GM12878 (cell line): ENCODE results near the gene TSKU. TPM values are rescaled to one million over a fixed set of nuclear protein-coding genes. Genes with fewer than 3 reads are reported as not detected.

ENCODE experiments used
- ATAC-seq: fragments of 200-7000 bp; cut with Tn5 transposase; 3 replicates; pipeline ENCODE4 v1.9.1; 2020; ENCODE audit warnings: mild to moderate bottlenecking, moderate library complexity
- BruUV-seq: library from RNA; stranded (reverse); fragments of 400-500 nt; replicated peaks from 2 replicates; lab custom pipeline; 2021; lab: Mats Ljungman, UMichigan
- CTCF ChIA-PET: fragments of 300-600 bp; sonication (Branson Sonifier 250); formaldehyde crosslinking; extraction: SDS; loops from one replicate; lab custom pipeline; 2021; ENCODE audit warnings: inconsistent platforms; lab: Yijun Ruan, JAX
- POLR2A ChIA-PET: fragments of 350-600 bp; formaldehyde crosslinking; extraction: SDS; loops from one replicate; lab custom pipeline; 2021; ENCODE audit warnings: inconsistent platforms; lab: Charles Lee
- RAD21 ChIA-PET: fragments of 300-600 bp; sonication (Branson Sonifier 250); formaldehyde crosslinking; loops from one replicate; lab custom pipeline; 2023; ENCODE audit warnings: antibody characterized with exemption; ENCODE audit not compliant: unreplicated experiment; lab: Charles Lee
- SMC1A ChIA-PET: fragments of 300-600 bp; sonication (Branson Sonifier 250); formaldehyde crosslinking; loops from one replicate; lab custom pipeline; 2023; ENCODE audit not compliant: unreplicated experiment, uncharacterized antibody; lab: Charles Lee
- DNase-seq: peaks from one replicate; pipeline ENCODE4 v3.0.0-alpha.2; 2011; ENCODE audit warnings: low read depth, low spot score
- FAIRE-seq: peaks from 3 replicates; lab custom pipeline; 2011; peaks lifted over from hg19 to GRCh38; lab: Jason Lieb, UNC
- H2AFZ ChIP-seq: 2 replicates; pipeline ENCODE4 v1.6.0; 2011; ENCODE audit warnings: low read depth, low read length, control low read depth; ENCODE audit not compliant: control insufficient read depth
- H3K27ac ChIP-seq: 2 replicates; pipeline ENCODE4 v1.5.1; 2011; ENCODE audit warnings: control low read depth; ENCODE audit not compliant: control insufficient read depth, insufficient read depth
- H3K27me3 ChIP-seq, 2 experiments: replicated peaks in 1 of 2; 2 replicates each; pipeline versions ENCODE4 v1.6.0 to v1.6.1; 2011; ENCODE audit warnings: low read length in 1 of 2; ENCODE audit not compliant: control insufficient read depth in 2 of 2, insufficient read depth in 2 of 2
- H3K36me3 ChIP-seq, 2 experiments: 2 replicates each; pipeline ENCODE4 v1.5.1; 2011; ENCODE audit warnings: low read length in 1 of 2; ENCODE audit not compliant: control insufficient read depth in 2 of 2, insufficient read depth in 2 of 2
- H3K4me1 ChIP-seq: 2 replicates; pipeline ENCODE4 v1.6.1; 2011; ENCODE audit warnings: mild to moderate bottlenecking, low read length, moderate library complexity, mixed read lengths; ENCODE audit not compliant: control insufficient read depth, insufficient read depth
- H3K4me2 ChIP-seq: 2 replicates; pipeline ENCODE4 v1.6.0; 2011; ENCODE audit warnings: control low read depth; ENCODE audit not compliant: control insufficient read depth, insufficient read depth
- H3K4me3 ChIP-seq: fragments of 200-600 bp; sonication (generic); 2 replicates; pipeline ENCODE4 v1.5.1; 2016
- H3K79me2 ChIP-seq: 2 replicates; pipeline ENCODE4 v1.6.0; 2011; ENCODE audit warnings: low read length; ENCODE audit not compliant: control insufficient read depth, insufficient read depth
- H3K9ac ChIP-seq: 2 replicates; pipeline ENCODE4 v1.8.0; 2011; ENCODE audit warnings: low read length, control low read depth, mixed read lengths; ENCODE audit not compliant: control insufficient read depth, insufficient read depth
- H3K9me3 ChIP-seq: replicated peaks from 3 replicates; pipeline ENCODE4 v1.5.1; 2011; ENCODE audit warnings: mild to moderate bottlenecking, low read length; ENCODE audit not compliant: control insufficient read depth, insufficient read depth
- H4K20me1 ChIP-seq: 2 replicates; pipeline ENCODE4 v1.6.0; 2011; ENCODE audit not compliant: control insufficient read depth, insufficient read depth
- ASH2L ChIP-seq: fragments of 300-600, 200-600 bp; sonication (generic); IDR thresholded peaks from 2 replicates; pipeline ENCODE4 v1.6.1; 2017; ENCODE audit warnings: low read depth, mild to moderate bottlenecking, borderline replicate concordance
- BHLHE40 ChIP-seq, 2 experiments: fragments of 450-650 bp in 1 of 2; IDR thresholded peaks; 2 replicates each; pipeline ENCODE4 v1.6.1; 2011 to 2017; ENCODE audit warnings: low read depth in 2 of 2, borderline replicate concordance in 1 of 2, improper control_type of control experiment in 1 of 2, low read length in 1 of 2, mild to moderate bottlenecking in 1 of 2
- CHD2 ChIP-seq: IDR thresholded peaks from 2 replicates; pipeline ENCODE4 v1.6.1; 2011; ENCODE audit warnings: low read depth, low read length, improper control_type of control experiment, borderline replicate concordance
- MEF2B ChIP-seq: fragments of 450-650 bp; IDR thresholded peaks from 2 replicates; pipeline ENCODE4 v1.6.1; 2018; ENCODE audit warnings: mild to moderate bottlenecking, moderate library complexity; ENCODE audit not compliant: partially characterized antibody, poor library complexity, severe bottlenecking
- NFYB ChIP-seq: IDR thresholded peaks from 2 replicates; pipeline ENCODE4 v1.6.1; 2011; ENCODE audit warnings: low read depth, mild to moderate bottlenecking, low read length, improper control_type of control experiment, moderate library complexity; ENCODE audit not compliant: insufficient read depth
- SIN3A ChIP-seq: IDR thresholded peaks from 2 replicates; pipeline ENCODE4 v1.6.1; 2012; ENCODE audit warnings: low read depth, low read length, improper control_type of control experiment
- SUZ12 ChIP-seq: fragments of 200-600 bp; sonication (generic); IDR thresholded peaks from one replicate; pipeline ENCODE4 v1.6.1; 2018; ENCODE audit warnings: antibody characterized with exemption, mild to moderate bottlenecking; ENCODE audit not compliant: unreplicated experiment
- WGBS: methylation state at CpG from one replicate; pipeline ENCODE4 v1.1.6; 2016; ENCODE audit warnings: low lambda C conversion rate; ENCODE audit not compliant: insufficient replicate concordance, insufficient coverage; ENCODE audit errors: missing lambda C conversion rate; 5-methylcytosine and 5-hydroxymethylcytosine counted together
- in situ Hi-C: fragments of 300-500 bp; cut with MboI; formaldehyde crosslinking; loops from 9 replicates; pipeline ENCODE4 v1.14.3; 2018; ENCODE audit warnings: mixed read lengths
- intact Hi-C: fragments of 100-400 bp; cut with micrococcal nuclease; formaldehyde crosslinking; loops from one replicate; pipeline ENCODE4 v1.14.2; 2022; ENCODE audit not compliant: unreplicated experiment
- polyA plus RNA-seq, 11 experiments: library from polyadenylated mRNA; depleted of rRNA in 4 of 11; unstranded in 6 of 11; stranded (reverse) in 5 of 11; fragments of >200 nt; fragmentation: Nextera tagmentation in 4 of 11; fragmentation: Illumina TruSeq in 1 of 11; extraction: Ambion mirVana in 4 of 11; extraction: Trizol in 1 of 11; gene quantifications; 1 replicate in 1 of 11; 2 replicates in 10 of 11; pipeline versions ENCODE4 v1.2.1 to v1.2.3, GENCODE V29; 2011 to 2016; ENCODE audit warnings: inconsistent platforms in 2 of 11, missing spikeins in 2 of 11, low read depth in 1 of 11
- total RNA-seq, 4 experiments: library from RNA; depleted of rRNA in 3 of 4; stranded (reverse); fragments of >200 nt in 3 of 4; fragmentation: Illumina TruSeq in 1 of 4; extraction: Trizol in 1 of 4; gene quantifications; 2 replicates each; pipeline versions ENCODE4 v1.2.1 to v1.2.3, GENCODE V29; 2013 to 2021
- TF ChIP-seq, protein P1 (sequence below): IDR thresholded peaks from 2 replicates; pipeline ENCODE4 v1.6.1; 2012; ENCODE audit warnings: low read depth, low read length, improper control_type of control experiment
- TF ChIP-seq, protein P2 (sequence below): fragments of 450-650 bp; IDR thresholded peaks from 2 replicates; pipeline ENCODE4 v1.6.1; 2014; ENCODE audit warnings: mild to moderate bottlenecking
- TF ChIP-seq, protein P3 (sequence below): fragments of 450-650 bp; IDR thresholded peaks from 2 replicates; pipeline ENCODE4 v1.6.1; 2017; ENCODE audit warnings: low read depth, mild to moderate bottlenecking, moderate library complexity
- TF ChIP-seq, protein P4 (sequence below): fragments of 450-650 bp; IDR thresholded peaks from 2 replicates; pipeline ENCODE4 v1.6.1; 2018; ENCODE audit warnings: borderline replicate concordance, mild to moderate bottlenecking; ENCODE audit not compliant: partially characterized antibody

The TSKU gene
- total and polyA plus RNA-seq, 10 of the 15 experiments (the other 5 are each of a cell fraction or from before 2014, with no cell fraction given): 0.04 to 1.5 (median 0.62) TPM

DNA sequence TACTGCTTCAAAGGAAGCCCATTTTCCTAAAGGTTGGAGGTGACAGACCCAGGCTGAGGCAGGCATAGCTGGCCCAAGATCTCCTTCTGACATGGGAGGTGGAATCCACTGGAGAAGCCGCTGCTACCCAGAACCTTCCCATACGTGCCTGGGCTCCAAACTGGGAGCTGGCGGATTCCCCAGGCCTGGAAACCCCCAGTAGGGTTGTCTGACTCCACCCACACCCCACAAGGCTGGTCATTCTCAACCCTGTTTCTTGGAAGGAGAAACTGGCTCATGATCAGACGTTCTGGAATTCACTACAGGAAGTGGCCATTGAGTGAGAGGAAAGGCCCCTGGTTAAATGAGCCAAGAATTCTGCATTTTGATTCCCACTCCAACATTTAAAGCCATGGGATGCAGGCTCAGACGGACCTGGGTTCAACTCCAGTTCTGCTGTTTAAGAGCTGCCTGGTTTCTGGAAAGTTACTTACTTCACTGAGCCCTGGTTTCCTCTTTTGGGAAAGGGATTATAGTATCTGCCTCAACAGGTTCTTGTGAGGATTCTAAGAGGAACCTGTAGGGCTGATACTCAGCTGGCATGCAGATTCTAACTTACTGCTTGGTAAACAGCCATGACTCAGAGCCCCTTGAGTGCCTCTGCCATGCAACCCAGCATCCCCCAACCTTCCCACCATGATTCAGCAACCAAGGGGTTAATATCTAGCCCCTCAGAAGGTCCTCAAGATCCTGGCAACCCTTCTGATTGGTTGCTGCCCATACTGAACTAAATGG is 19.4 kb upstream of the TSKU start:
- no peak overlapping the region for H2AFZ ChIP-seq
- no peak overlapping the region for H3K27ac ChIP-seq
- H3K4me1 ChIP-seq: peaks cover 3% of the 10 kb centered on the region
- 13% methylated on average over 5 of the region's 5 CpGs for WGBS
- TF ChIP-seq MEF2B: no peak
- TF ChIP-seq CHD2: no peak
- TF ChIP-seq, protein P1, sequence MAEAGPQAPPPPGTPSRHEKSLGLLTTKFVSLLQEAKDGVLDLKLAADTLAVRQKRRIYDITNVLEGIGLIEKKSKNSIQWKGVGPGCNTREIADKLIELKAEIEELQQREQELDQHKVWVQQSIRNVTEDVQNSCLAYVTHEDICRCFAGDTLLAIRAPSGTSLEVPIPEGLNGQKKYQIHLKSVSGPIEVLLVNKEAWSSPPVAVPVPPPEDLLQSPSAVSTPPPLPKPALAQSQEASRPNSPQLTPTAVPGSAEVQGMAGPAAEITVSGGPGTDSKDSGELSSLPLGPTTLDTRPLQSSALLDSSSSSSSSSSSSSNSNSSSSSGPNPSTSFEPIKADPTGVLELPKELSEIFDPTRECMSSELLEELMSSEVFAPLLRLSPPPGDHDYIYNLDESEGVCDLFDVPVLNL: no peak
- TF ChIP-seq ASH2L: no peak
- no peak for TF ChIP-seq NFYB
- TF ChIP-seq SUZ12: no peak
- no peak for TF ChIP-seq SIN3A
- no peak for TF ChIP-seq BHLHE40 (IDR thresholded peaks at IDR 0.05; ENCODE audit: borderline replicate concordance in 1 of 2, low read depth in 2 of 2, low read length in 1 of 2)
- TF ChIP-seq, protein P2, sequence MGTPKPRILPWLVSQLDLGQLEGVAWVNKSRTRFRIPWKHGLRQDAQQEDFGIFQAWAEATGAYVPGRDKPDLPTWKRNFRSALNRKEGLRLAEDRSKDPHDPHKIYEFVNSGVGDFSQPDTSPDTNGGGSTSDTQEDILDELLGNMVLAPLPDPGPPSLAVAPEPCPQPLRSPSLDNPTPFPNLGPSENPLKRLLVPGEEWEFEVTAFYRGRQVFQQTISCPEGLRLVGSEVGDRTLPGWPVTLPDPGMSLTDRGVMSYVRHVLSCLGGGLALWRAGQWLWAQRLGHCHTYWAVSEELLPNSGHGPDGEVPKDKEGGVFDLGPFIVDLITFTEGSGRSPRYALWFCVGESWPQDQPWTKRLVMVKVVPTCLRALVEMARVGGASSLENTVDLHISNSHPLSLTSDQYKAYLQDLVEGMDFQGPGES: no peak
- TF ChIP-seq, protein P3, sequence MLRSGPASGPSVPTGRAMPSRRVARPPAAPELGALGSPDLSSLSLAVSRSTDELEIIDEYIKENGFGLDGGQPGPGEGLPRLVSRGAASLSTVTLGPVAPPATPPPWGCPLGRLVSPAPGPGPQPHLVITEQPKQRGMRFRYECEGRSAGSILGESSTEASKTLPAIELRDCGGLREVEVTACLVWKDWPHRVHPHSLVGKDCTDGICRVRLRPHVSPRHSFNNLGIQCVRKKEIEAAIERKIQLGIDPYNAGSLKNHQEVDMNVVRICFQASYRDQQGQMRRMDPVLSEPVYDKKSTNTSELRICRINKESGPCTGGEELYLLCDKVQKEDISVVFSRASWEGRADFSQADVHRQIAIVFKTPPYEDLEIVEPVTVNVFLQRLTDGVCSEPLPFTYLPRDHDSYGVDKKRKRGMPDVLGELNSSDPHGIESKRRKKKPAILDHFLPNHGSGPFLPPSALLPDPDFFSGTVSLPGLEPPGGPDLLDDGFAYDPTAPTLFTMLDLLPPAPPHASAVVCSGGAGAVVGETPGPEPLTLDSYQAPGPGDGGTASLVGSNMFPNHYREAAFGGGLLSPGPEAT: no peak
- TF ChIP-seq, protein P4, sequence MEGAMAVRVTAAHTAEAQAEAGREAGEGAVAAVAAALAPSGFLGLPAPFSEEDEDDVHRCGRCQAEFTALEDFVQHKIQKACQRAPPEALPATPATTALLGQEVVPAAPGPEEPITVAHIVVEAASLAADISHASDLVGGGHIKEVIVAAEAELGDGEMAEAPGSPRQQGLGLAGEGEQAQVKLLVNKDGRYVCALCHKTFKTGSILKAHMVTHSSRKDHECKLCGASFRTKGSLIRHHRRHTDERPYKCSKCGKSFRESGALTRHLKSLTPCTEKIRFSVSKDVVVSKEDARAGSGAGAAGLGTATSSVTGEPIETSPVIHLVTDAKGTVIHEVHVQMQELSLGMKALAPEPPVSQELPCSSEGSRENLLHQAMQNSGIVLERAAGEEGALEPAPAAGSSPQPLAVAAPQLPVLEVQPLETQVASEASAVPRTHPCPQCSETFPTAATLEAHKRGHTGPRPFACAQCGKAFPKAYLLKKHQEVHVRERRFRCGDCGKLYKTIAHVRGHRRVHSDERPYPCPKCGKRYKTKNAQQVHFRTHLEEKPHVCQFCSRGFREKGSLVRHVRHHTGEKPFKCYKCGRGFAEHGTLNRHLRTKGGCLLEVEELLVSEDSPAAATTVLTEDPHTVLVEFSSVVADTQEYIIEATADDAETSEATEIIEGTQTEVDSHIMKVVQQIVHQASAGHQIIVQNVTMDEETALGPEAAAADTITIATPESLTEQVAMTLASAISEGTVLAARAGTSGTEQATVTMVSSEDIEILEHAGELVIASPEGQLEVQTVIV: no peak
- ChIA-PET RAD21 (no interaction called here), SMC1A (no interaction called here), POLR2A (no interaction called here), CTCF (no interaction called here)
- H3K9me3 ChIP-seq: no peaks in the 10 kb centered on the region
- H3K4me3 ChIP-seq: no peak overlapping the region
- no TSS peak for BruUV-seq
- FAIRE-seq (no peak), ATAC-seq (no peak), DNase-seq (no peak)
- peaks cover 0 to 1% of the 10 kb centered on the region in 2 experiments; a peak in 3 of 4 replicates for H3K27me3 ChIP-seq
- no peaks in the 10 kb centered on the region for H4K20me1 ChIP-seq
- no peaks in the 10 kb centered on the region for H3K36me3 ChIP-seq
- H3K4me2 ChIP-seq: no peak overlapping the region
- intact Hi-C loops (no loop called here), in situ Hi-C loops (no loop called here)
- H3K9ac ChIP-seq: no peak overlapping the region
- H3K79me2 ChIP-seq: no peaks in the 10 kb centered on the region
